SK-MEL-5 (cell line): Measurements from ENCODE around the gene OSBPL10. TPM values are rescaled to one million over a fixed set of nuclear protein-coding genes. Genes with fewer than 3 reads are reported as not detected.

Experiments
- DNase-seq: peaks from one replicate; pipeline ENCODE4 v3.0.0-alpha.2; 2016; ENCODE audit warnings: low read depth, low spot score
- in situ Hi-C: cut with HindIII; loops from 2 replicates; pipeline ENCODE4 v1.10.0; 2016; ENCODE audit warnings: low sequenced_read_pairs, high pct_unique_total_duplicates, low pct_unique_long_range_greater_than_20kb
- total RNA-seq: library from RNA; depleted of rRNA; stranded (reverse); fragments of >200 nt; shearing (Covaris generic); gene quantifications from 2 replicates; pipeline ENCODE4 v1.2.3, GENCODE V29; 2014

Gene OSBPL10
- total RNA-seq, 1 experiment from 2014 or later: 28.6 TPM

DNA sequence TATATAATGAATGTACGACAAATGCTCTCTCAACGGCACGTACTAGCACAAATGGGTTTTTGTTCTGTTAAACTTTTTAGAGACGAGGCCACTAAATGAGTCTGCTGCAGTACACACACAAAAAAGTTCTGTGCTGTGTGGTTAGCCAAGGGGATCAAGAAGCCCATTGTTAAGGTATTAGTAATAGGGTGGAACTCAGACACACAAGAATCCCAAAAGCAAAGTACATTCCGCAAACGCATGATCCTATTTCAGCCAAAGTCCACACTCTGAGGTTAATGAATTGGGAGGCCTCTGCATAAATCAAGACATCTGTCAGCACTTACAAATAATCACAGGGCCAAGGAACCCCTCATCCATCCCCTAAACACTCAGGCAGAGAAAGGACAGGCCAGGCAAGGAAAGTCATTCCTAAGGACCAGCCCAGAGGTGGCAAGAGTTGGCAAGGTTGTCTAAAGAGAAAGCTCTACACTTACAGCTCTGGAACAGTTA, 12.1 kb downstream of the OSBPL10 start:
- in situ Hi-C loops: no loop called here
- peak; percentile 99 for DNase-seq

- DNase-seq: no peak
- in situ Hi-C loops: no loop called here
Observed at GRCh38 chr3:31968369-31968926, 12.6 kb downstream of the OSBPL10 start.

- in situ Hi-C loops: no loop called here
Observed at GRCh38 chr3:31967592-31967991, 13.5 kb downstream of the OSBPL10 start.

DNA sequence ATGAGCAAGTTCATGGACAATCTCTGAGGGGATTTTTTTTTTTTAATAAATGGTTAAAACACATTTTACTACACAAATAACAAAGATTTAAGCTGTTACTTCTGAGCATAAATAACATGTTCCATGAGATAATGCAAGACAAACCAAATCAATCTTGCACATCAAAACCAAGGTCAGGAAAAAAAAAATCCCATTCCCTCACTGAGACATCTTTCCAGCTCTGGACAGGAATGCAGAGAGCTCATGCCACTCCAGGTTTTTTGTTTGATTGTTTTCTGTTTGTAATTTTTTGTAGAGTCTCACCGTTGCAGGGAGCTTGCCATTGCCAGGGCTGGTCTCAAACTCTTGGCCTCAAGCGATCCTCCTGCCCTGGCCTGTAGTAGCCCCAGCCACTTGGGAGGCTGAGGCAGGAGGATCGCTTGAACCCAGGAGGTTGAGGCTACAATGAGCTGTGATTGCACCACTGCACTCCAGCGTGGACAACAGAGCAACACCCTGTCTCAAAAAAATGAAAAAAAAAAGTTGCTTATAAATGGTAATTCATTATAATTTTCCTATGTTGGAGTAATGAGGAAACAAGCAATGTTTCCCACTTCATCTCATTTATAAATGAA, 14.0 kb downstream of the OSBPL10 start:
- in situ Hi-C loops: no loop called here
- no peak for DNase-seq

More at GRCh38 chr3:31967592-31967991, 13.5 kb downstream of the OSBPL10 start:
- DNase-seq: no peak

- in situ Hi-C loops: no loop called here
- DNase-seq: peak; percentile 97
Observed at GRCh38 chr3:31962801-31963205, 18.3 kb downstream of the OSBPL10 start.

DNA sequence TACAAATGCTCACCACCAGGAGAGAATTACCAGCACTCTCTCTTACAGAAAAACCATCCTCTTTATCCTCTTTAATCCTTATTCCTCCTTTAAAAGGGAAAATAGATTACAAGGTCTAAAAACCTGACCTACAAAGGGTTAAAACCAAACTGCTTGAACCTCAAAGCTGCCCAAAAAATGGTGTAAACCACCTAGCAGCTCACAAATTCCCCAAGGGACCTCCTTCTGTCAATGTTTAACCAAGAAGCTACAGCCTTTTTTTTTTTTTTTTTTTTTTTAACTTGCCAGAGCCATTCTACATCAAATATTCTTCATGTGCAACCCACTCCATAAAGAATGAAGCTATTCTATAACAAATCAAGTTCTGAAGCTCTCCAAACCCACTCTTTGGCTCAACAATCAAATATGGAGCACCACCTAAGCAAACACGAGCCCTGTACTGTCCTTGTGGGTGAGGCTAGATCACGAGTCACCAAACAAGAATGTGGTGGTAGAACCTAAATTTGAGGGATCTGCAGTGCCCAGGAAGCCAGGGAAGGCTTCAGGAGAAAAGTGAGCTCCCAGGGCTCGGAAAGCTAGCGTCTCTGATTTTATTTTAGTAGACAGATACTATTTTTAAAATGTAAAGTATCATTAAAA, 20.1 kb downstream of the OSBPL10 start:
- peak; percentile 62 for DNase-seq
- in situ Hi-C loops: no loop called here

DNA sequence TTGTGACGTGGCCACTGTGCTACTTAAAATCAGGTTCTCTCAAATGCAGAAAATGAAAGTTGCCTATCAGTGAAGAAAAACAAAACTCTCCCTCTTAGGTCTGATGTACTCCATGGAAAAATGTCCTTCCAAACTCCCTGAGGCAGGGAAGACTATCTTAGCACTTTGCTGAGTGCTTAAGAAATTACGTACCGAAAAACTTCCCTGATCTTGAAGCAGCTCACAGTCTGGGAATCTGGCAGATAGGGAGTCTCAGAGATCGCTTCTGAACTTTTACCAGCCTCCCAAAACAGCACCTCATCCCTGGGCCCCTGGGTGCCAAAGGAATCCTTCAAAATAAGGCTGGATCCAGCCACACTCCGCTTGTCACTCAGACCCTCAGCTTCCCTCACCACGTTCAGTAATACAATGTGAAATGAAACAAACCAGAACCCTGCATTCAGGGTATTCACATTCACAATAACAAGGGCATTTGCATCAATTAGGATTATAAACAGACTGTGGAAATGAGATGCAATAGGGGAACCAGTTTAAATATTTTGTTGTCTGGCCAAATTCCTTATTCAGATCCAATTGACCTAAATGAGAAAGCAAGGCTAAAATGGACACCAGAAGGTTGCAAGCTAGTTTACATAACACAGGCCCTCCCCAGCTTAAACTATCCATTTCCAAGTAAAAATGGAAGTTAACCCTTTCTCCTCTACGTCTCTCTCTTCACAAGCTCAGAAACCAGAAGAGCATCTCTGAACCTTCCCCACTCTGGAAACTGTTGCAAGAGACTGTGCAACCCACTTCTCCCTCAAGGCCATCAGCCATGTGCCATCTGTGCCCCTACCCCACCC, 20.9 kb downstream of the OSBPL10 start:
- peak; percentile 35 for DNase-seq
- in situ Hi-C loops: no loop called here

DNA sequence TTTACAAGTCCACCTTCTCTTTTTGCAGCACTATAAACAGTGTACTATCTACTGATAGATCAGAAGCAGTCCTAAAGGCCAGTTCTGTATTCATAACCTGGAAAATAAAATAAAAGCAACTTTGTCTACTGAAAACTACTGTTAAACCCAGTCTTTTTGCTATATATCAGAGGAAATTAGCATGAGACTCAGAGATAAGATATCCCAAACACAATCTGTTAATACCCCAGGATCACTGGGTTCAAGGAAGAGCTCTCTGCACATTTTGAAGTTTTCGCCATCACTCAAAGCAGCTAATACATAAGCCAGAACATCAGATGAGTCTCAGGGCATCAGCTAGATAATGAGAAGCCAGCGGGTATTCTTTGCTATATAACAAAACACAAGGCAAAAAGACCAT, 21.8 kb downstream of the OSBPL10 start:
- no peak for DNase-seq
- in situ Hi-C loops: no loop called here

- in situ Hi-C loops: no loop called here
- peak; percentile 67 for DNase-seq
Observed at GRCh38 chr3:31958701-31959152, 22.3 kb downstream of the OSBPL10 start.

GRCh38 chr3:31957106-31957505, 24.0 kb downstream of the OSBPL10 start:
- no peak for DNase-seq
- in situ Hi-C loops: no loop called here

- no peak for DNase-seq
- in situ Hi-C loops: no loop called here
Observed at GRCh38 chr3:31955581-31955980, 25.5 kb downstream of the OSBPL10 start.

DNA sequence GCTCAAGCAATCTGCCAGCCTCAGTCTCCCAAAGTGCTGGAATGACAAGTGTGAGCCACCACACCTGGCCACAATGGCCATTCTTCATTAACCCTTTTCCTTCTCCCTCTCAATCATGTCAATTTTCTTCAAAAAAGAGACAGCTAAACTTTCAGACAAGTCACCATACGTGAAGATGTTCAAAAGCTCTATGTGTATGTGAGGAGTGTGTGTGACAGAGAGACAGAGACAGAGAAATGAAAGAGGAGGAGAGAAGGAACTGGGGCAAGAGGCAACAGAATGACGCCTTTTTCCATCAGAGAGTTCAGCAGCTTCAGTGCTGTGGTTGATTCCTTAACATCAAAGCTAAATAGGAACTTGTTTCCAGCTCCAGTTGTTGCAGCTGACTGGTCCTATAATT, 27.4 kb downstream of the OSBPL10 start:
- in situ Hi-C loops: no loop called here
- no peak for DNase-seq

GRCh38 chr3:31953091-31953490, 28.0 kb downstream of the OSBPL10 start:
- no peak for DNase-seq
- in situ Hi-C loops: no loop called here

DNA sequence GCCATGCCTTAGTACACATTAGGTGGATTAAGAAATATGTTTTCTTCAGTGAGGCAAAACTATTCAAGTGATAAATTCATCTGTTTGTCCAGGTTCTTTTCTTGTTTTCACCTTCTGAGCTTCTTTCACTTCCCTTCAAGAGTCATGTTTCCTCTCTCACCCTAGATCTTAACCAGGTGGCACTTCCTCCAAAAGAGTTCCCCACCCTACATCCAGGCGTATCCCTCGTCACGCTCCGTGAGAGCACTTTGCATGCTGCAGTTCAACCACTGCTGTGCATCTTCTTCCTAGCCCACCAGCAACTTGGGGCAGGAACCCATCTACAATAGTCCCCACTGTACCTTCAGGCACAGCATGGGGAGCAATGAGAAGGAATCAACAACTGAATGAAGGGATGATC, 28.9 kb downstream of the OSBPL10 start:
- in situ Hi-C loops: no loop called here
- DNase-seq: no peak

- DNase-seq: no peak
- in situ Hi-C loops: no loop called here
Observed at GRCh38 chr3:31948280-31948679, 32.8 kb downstream of the OSBPL10 start.

GRCh38 chr3:31947671-31948091, 33.4 kb downstream of the OSBPL10 start:
- in situ Hi-C loops: no loop called here
- DNase-seq: no peak

GRCh38 chr3:31947162-31947561, 33.9 kb downstream of the OSBPL10 start:
- DNase-seq: no peak
- in situ Hi-C loops: no loop called here

DNA sequence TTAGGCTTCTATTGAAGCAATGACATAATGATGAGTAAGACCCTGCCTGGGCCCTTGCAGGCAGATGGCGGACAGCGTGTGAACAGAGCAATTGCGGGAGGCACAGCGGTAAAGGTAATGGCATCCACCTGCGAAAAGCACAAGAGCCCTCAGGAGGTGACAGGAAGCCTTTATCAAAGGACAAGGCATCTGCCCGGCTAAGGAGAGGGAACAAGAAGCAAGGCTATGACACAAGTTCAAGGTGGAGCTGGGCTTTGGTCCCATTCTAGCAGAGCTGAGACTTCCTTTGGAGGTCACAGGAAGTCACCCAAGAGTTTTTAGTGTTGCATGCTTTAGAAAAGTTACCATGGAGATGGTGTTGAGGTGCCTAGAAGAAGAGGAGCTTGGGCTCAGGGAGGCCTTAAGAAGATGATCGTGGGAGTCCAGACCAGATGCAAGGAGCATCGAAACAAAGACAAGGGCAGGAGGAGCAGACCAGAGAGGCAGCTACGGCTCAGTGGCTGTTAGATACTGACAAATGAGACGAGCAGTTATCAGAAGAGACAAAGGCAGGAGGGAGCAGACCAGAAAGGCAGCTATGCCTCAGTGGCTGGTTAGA, 34.5 kb downstream of the OSBPL10 start:
- in situ Hi-C loops: no loop called here
- no peak for DNase-seq
